ENCODE data around the gene RASL10A.

The RASL10A gene

GRCh38 chr22:29267858-29268510 lies 47.5 kb downstream of the RASL10A start, which contains the start of the genes EWSR1 and RHBDD3:
EWSR1 (plus strand) TSS chr22:29268268; CDS start chr22:29268337, 69 bp downstream.
RHBDD3 (minus strand) TSS chr22:29267981; CDS start chr22:29265626, 2,355 bp downstream.
- H3K4me3 ChIP-seq (ENCODE audit: low read depth, low read length) = peak within 1 kb of the TSS; percentile 95
- in situ Hi-C loops (cut with HindIII; ENCODE audit: low sequenced_read_pairs) = no loop called here
- peak; percentile 98 for DNase-seq (ENCODE audit: low read depth, low spot score)
- no peak for TF ChIP-seq CTCF (IDR thresholded peaks at IDR 0.05; ENCODE audit: low read depth, low read length)

DNA sequence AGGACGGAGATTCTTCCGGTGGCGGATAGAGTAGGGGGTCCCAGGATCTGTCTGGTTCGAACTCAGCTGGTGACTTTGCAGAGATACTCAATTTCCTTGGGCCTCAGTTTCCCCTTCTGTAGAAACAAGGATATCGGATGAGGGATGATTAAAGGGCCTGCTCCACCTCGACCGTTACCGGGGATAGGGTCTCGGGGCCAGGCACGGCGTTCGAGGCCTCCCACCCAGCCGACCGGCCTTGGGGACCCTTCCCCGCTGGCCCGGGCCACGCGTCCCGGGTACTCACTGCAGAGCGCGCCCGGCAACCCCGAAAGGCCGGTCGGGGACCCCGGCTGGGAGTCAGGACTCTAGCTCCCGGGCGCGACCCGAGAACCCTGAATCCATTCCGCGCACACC lies 48.0 kb downstream of the RASL10A start:
- in situ Hi-C loops (cut with HindIII; ENCODE audit: low sequenced_read_pairs) = no loop called here
- peak overlapping the region; percentile 95 for H3K4me3 ChIP-seq (ENCODE audit: low read depth, low read length)
- TF ChIP-seq CTCF (IDR thresholded peaks at IDR 0.05; ENCODE audit: low read depth, low read length) = no peak
- DNase-seq (ENCODE audit: low read depth, low spot score) = no peak

- in situ Hi-C loops (cut with HindIII; ENCODE audit: low sequenced_read_pairs) = no loop called here
- peak; percentile 9 for DNase-seq (ENCODE audit: low read depth, low spot score)
- H3K4me3 ChIP-seq (ENCODE audit: low read depth, low read length) = peak overlapping the region; percentile 95
- no peak for TF ChIP-seq CTCF (IDR thresholded peaks at IDR 0.05; ENCODE audit: low read depth, low read length)
These were observed 48.7 kb downstream of the RASL10A start for GRCh38 chr22:29266564-29267461.

DNA sequence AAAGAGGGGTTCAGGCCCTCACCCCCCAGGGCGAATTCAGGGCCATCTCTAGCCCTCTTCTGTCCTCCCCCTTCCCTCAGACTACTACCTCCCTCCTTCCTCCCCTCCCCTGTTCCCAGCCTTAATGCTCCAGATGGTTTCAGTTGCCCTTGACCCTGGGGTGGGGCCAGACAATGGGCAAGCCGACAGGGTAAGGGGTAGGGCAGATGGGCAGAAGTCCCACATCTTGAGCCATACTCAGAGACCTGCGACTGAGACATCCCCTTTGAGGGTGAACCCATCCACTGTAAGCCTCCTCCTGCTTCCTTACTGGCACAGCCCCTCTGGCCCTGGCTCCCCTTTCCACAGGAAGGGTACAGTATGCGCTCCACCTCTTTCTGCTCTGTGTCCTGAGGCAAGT lies 49.6 kb downstream of the RASL10A start:
- no peak for DNase-seq (ENCODE audit: low read depth, low spot score)
- no peak overlapping the region for H3K4me3 ChIP-seq (ENCODE audit: low read depth, low read length)
- no peak for TF ChIP-seq CTCF (IDR thresholded peaks at IDR 0.05; ENCODE audit: low read depth, low read length)

GRCh38 chr22:29265305-29265704 lies 50.2 kb downstream of the RASL10A start:
- TF ChIP-seq CTCF (IDR thresholded peaks at IDR 0.05; ENCODE audit: low read depth, low read length) = no peak
- no peak overlapping the region for H3K4me3 ChIP-seq (ENCODE audit: low read depth, low read length)
- in situ Hi-C loops (cut with HindIII; ENCODE audit: low sequenced_read_pairs) = no loop called here
- no peak for DNase-seq (ENCODE audit: low read depth, low spot score)

More for the DNA sequence above, 49.6 kb downstream of the RASL10A start:
- in situ Hi-C loops (cut with HindIII; ENCODE audit: low sequenced_read_pairs) = no loop called here

GRCh38 chr22:29263791-29264276 lies 51.7 kb downstream of the RASL10A start:
- no peak for TF ChIP-seq CTCF (IDR thresholded peaks at IDR 0.05; ENCODE audit: low read depth, low read length)
- no peak overlapping the region for H3K4me3 ChIP-seq (ENCODE audit: low read depth, low read length)
- in situ Hi-C loops (cut with HindIII; ENCODE audit: low sequenced_read_pairs) = no loop called here
- no peak for DNase-seq (ENCODE audit: low read depth, low spot score)
